Vagina (tissue), 2 donors: ENCODE measurements around the gene CCDC167.

Experiments
- CTCF ChIP-seq, 3 experiments: fragments of 450-650 bp in 2 of 3; fragments of 200-600 bp in 1 of 3; sonication (generic) in 1 of 3; IDR thresholded peaks; one replicate each; pipeline ENCODE4 v1.5.1; 2017 to 2019; ENCODE audit warnings: antibody characterized with exemption in 3 of 3, mild to moderate bottlenecking in 2 of 3, moderate library complexity in 2 of 3
- POLR2A ChIP-seq, 2 donors: fragments of 450-650 bp; IDR thresholded peaks; one replicate each; pipeline ENCODE4 v1.6.1; 2017; ENCODE audit warnings: antibody characterized with exemption in 2 of 2, mild to moderate bottlenecking in 2 of 2, moderate library complexity in 2 of 2
- POLR2AphosphoS5 ChIP-seq, 2 donors: sonication (generic); formaldehyde crosslinking; IDR thresholded peaks; one replicate each; pipeline ENCODE4 v1.9.0; 2017; ENCODE audit warnings: antibody characterized with exemption in 2 of 2, mild to moderate bottlenecking in 2 of 2, low read depth in 1 of 2; ENCODE audit not compliant: insufficient read depth in 1 of 2

- no peak for TF ChIP-seq CTCF (IDR thresholded peaks at IDR 0.05)
- TF ChIP-seq POLR2AphosphoS5 (IDR thresholded peaks at IDR 0.05; ENCODE audit: insufficient read depth in 1 of 2, low read depth in 1 of 2): no peak
- TF ChIP-seq POLR2A (IDR thresholded peaks at IDR 0.05): no peak
Observed at GRCh38 chr6:37490536-37491170, 9.0 kb downstream of the CCDC167 start.
